Measurements from ENCODE around the gene NSMCE4A. TPM values are rescaled to one million over a fixed set of nuclear protein-coding genes. Genes with fewer than 3 reads are reported as not detected.

The NSMCE4A gene
- total RNA-seq (2022; extraction: Qiagen RNA extraction): 53.9 to 61.5 TPM (median 58.7 TPM) in 5 replicates

DNA sequence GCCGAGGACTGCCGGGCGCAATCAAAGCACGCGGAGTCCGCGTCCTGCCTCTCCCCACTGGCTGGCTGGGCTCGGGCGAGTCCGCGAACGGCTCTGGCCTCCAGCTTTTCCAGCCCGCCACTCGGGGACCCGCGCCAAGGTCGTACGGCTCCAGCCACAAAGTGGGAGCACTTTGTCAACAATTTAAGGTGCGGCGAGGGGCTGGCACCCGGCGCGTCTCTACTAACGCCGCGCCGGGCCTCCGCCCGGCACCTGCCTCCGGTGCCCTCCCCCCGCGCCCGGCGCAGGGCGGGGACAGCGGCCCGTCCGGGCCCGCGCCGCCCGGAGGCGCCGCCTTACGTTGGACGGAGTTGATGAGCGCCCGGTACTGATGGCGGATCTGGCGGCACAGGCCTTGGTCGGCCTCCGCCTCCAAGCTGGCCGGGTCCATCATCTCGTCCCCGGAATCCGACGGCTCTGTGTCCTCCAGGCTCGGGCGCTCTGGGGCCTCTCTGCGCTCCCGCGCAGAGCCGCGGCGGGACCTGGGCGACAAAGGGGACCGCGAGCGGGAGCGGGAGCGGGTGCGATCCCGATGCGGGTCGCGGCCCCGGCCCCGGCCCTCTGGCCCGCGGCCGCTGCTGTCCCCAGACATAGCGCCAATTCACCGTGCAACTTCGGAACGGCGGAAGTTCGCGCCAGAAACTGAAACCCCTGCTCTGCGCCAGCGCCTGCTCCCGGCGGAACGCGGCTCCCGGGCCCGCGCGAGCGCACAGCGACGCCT is at the start of gene NSMCE4A:
TSS of gene NSMCE4A (minus strand) at position 683 of the 760 bp plus-strand sequence. CDS start at position 631, 52 bp downstream.

DNA sequence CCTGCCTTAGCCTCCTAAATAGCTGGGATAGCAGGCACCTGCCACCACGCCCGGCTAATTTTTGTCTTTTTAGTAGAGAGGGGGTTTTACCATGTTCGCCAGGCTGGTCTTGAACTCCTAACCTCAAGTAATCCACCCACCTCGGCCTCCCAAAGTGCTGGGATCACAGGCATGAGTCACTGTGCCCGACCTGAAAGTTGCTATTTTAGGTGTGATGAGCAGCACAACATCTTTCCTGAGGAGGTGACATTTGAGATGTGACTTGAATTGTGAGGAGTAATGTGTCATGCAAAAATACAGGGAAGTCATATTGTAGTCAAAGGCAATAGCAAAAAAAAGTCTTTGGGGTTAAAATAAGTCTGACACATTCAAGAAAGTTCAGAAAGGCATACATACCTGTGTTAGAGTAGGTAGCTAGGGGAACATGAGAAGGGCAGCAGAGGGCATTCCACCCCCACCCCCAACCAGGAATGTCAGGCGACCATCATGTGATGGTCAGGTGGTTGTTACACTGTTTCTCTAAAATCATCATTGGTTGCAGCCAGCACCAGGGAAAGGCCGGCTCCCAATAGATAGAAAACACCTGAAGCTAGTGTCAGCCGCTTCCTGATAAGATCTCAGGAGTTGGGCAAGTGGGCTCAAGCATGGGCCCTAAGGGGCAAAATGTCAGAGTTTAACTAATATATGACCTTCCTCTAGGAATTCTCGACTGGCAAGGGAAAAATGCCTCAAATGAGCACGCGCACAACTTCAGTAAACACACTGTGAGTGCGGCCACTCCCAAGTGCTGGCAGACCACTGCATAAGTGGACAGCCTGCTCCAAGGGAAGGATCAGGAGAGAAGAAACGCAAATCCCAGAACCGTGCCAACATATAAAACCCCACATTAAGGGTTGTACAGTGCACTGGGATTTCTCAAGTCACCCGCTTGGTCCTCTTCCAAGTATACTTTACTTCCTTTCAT is 13.6 kb upstream of the NSMCE4A start, which contains the start of gene TACC2:
TSS of gene TACC2 (plus strand) at position 803 of the 964 bp plus-strand sequence. CDS start 32,819 bp downstream, outside the sequence.

GRCh38 chr10:121927841-121928527 is 47.0 kb downstream of the NSMCE4A start, which contains the start of gene ATE1:
Gene ATE1, minus strand, starts transcription at chr10:121928031. Its CDS starts 82 bp downstream, at chr10:121927949.

Other genes with a start within 250 kb of the NSMCE4A start
- 13.5 to 23.9 TPM (median 18.1 TPM) in 5 replicates for gene ATE1, start 47.2 kb downstream of the NSMCE4A start, total RNA-seq (2022; extraction: Qiagen RNA extraction)
- gene TACC2, start 13.9 kb upstream of the NSMCE4A start, total RNA-seq (2022; extraction: Qiagen RNA extraction): 71.8 to 83.6 TPM (median 79.2 TPM) in 5 replicates

Data from A549 treated with Hydrocortisone at 1 μM for 4 hours (cell line).